OCI-LY1 (cell line): ENCODE measurements around the gene GATAD2A.

ENCODE experiments used
- EZH2 ChIP-seq: fragments of 200-600 bp; sonication (generic), shearing (Covaris generic); IDR thresholded peaks from 2 replicates; pipeline ENCODE4 v1.8.0; 2017; ENCODE audit warnings: borderline replicate concordance, mixed run types, mild to moderate bottlenecking, antibody characterized with exemption, low read length, moderate library complexity, mixed read lengths
- TF ChIP-seq, protein P1 (sequence below): fragments of 200-600 bp; sonication (generic), shearing (Covaris generic); IDR thresholded peaks from 2 replicates; pipeline ENCODE4 v1.5.1; 2017; ENCODE audit warnings: mild to moderate bottlenecking, antibody characterized with exemption, low read length, moderate library complexity, mixed read lengths

GRCh38 chr19:19504754-19505668 is 99.5 kb downstream of the GATAD2A start:
- TF ChIP-seq, protein P1, sequence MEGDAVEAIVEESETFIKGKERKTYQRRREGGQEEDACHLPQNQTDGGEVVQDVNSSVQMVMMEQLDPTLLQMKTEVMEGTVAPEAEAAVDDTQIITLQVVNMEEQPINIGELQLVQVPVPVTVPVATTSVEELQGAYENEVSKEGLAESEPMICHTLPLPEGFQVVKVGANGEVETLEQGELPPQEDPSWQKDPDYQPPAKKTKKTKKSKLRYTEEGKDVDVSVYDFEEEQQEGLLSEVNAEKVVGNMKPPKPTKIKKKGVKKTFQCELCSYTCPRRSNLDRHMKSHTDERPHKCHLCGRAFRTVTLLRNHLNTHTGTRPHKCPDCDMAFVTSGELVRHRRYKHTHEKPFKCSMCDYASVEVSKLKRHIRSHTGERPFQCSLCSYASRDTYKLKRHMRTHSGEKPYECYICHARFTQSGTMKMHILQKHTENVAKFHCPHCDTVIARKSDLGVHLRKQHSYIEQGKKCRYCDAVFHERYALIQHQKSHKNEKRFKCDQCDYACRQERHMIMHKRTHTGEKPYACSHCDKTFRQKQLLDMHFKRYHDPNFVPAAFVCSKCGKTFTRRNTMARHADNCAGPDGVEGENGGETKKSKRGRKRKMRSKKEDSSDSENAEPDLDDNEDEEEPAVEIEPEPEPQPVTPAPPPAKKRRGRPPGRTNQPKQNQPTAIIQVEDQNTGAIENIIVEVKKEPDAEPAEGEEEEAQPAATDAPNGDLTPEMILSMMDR, result no peak
- TF ChIP-seq EZH2, result no peak
